Stimulated activated CD4-positive, alpha-beta T cell treated with anti-CD3 and anti-CD28 coated beads, Interleukin-15, amount 100 ng/mL, for 24 hours (primary cell): ENCODE data around the gene TUNAR.

Source experiments
- DNase-seq: peaks from one replicate; pipeline ENCODE4 v3.0.0-alpha.2; 2020

TUNAR gene

DNA sequence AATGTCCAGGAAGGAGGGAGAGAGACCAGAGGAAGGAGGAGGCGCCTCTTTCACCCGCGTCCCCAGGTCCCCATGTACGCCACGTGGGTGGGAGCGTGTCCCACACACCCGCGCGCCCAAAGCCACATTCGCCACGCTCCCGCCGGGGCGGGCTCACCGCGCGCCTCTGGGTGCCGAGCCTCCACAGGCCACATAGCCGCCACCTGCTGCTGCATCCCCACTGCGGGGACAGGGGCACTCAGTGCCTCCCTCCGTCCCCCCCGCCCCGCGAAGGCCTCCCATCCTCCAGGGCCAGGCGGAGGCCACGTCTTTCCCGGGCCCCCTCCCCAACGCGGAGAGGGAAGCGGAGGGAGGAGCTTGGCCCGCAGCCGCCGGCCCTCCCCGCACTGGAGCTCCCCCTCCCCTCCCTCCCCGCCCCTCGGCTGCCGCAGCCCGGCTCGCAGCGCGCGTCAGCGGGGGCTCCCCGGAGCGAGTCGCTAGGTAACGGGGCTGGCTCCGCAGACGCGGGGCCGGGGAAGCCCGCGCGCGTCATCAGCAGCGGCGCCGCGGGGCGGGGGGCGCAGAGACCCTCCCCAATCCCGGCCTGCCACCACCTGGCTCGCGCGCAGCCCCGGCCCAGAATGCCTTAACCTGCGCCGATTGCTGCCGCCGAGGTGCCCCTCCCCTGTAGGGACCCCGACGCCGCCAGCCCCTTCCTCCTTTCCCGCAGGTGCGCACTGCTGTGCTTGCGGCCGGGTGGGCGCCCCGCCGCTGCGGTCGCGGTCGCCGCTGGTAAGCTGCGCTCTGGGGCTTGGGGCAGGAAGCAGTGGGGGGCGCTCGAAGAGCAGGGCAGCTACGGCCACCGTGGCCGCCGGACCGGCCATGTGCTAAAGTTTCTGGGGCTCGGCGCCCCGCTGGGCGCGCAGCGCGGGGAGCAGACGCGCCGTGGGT is 536 bp upstream of the TUNAR start:
- DNase-seq = no peak

DNA sequence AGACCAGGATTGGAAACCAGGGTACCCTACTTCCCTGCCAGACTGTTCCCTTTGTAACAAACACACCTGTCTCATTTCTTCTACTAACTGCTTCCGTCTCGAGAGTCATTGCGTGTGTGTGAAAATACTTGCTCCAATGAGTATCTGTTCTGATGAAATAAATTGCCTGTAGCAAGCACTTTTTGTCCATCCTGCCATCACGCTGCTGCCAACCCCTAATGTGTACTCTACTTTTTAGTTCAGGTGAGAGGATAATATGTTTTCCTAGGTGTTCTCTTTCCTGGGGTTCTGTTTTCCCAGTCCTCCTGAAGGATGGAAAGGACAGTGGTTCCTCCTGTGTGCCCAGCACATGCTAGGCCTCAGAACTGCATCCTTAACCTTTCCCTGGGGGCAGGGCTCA is 1.0 kb downstream of the TUNAR start:
- DNase-seq = no peak

DNA sequence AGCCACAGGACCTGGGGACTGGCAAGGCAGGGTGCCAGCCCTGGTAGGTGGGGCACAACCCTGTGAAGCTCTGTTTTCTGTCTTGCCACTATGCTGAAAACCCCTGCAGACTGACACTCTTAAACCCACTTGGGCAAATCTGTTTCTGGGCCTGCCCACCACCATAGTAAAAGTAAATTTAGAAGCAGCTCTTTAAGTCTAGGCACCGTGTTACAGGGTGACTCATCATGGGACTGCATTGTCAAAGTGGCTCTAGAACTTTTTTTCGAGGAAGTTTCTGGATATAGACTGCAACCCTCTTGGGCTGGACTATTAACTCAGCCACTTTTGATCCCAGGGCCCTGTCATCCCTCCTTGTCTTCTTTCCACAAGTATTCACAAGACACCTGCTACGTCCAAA is 7.7 kb downstream of the TUNAR start:
- no peak for DNase-seq

DNA sequence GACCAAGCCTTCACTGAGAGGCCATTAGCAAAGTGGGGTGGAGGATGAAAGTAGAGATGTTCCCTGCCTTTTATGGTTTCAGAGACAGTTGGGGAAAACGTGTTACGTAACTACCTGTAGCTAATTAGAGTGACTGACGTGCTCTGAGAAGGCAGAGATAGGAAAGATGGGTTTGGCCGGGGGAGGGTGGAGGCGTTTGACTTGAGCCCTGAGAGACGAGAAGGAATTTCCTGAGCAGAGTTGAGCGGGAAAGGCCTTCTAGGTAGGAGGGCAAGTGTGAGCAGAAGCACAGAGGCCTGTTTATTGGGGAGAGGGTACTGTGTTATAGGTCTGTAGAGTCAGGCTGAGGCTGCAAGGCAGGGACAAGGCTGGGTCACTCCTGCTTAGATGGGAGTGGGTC is 8.6 kb downstream of the TUNAR start:
- no peak for DNase-seq

DNA sequence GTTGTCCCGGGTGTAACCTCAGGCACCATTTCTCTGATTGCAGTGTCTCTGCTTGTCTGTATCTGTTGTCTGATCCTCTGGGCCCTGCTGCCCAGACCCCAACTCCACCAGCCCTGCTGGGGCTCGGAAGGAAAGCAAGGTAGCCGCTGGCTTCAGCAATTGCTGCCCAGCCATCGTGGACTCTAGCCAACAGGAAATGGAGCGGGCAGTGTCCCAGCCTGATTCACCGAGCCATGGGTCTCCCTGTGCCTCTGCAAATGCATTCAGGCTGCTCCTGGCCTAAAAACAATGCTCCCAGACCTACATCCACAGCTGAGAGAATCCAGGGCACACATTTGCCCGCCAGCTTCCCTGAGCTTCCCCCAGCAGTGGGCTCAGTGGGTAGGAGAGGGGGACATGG is 9.2 kb downstream of the TUNAR start:
- no peak for DNase-seq

DNA sequence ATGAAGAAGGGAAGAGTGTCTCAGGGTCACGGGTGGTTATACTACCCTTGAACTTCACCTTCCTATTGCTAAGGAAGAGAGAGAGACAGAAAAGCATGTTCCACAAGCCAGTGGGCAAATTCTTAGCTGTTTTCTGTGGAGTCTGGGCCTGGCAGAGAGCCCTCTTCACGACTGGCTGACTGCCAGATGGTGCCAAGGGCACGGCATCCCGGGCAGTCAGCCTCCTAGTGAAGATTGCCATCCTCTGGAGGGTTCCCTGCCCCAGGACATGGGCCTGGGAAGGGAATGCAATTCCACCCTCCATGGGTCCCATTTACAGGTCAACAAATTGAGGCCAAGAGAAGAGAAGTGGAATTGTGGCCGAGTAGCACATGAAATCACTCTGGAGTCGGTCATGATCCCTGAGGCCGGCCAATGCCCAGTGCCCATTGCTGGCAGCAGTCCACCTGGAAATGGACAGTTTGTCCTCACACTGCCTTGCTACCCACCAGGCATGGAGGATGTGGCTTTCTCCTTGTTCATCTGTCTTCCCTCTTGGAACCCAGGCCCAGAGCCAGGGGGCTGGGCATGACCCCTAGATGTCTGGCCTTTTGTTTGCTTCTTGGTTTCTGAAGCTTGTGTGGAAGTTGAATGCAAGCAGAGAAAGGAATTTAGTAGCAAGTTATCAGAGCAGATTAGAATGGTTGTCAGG is 9.9 kb downstream of the TUNAR start:
- no peak for DNase-seq

DNA sequence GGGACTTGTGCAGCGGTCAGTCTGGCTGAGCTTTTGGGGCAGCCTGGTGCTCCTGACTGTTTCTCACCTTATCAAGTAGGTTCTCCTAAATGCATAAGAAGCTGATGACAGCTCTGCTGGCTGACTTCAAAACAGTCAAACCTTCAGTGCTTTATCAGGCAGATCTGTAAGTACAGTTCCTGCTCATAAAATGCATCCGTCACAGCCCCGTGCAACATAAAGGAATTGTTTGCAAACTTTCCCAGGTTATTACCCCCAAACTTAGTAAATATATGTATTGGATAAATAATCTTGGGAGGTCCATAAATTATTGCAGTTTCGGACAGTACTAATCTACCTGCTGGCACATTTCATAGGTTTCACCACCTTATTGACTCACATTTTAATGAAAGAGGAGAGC is 10.7 kb downstream of the TUNAR start:
- no peak for DNase-seq

DNA sequence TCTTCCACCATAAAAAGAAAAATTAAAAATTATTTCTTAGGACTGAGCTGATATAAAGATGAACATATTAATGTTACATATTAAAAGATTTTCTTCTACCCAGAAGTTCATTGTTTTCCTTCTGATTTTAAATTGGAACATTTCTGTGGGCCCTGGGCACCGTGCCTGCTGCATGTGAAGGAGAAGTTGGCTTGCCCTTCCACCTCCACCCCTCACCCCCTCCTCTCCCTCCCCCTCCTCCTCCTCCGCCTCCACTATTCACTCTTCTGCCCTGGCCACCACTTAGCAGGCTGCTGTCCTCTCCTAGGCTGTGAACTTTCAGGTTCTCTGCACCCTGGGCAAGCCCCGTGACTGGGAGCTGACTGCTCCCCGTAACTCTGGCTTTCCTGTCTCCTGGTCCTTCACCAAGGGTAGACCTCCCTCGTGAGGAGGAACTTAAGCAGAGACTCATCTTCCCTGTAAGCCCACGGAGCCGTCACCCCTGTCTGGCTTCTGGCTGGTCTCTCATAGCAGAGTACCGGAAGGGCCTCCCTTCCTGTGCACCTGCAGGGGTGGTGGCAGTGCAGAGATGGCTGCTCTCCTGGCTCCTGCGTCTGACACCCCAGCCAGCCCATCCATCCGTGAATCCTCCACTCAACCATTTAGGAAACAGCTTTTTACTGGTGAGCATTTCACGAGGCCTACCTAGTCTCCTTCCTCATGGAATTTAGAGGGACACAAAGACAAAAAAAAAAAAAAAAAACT is 12.8 kb downstream of the TUNAR start:
- no peak for DNase-seq

DNA sequence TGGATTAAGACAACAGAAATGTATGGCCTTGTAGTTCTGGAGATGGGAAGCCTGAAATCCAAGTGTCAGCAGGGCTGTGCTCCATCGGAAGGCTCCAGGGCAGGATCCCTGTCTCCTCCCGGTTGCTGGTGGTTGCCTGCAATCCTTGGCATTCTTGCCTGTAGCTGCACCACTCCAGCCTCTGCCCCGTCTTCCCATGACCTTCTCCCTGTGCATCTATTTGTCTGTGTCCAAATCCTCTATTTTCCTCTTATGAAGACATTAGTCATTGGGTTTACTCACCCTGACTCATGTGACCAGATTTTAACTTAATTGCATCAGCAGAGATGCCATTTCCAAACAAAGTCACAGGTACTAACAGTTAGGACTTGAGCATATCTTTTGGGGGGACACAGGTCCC is 15.1 kb downstream of the TUNAR start:
- no peak for DNase-seq

DNA sequence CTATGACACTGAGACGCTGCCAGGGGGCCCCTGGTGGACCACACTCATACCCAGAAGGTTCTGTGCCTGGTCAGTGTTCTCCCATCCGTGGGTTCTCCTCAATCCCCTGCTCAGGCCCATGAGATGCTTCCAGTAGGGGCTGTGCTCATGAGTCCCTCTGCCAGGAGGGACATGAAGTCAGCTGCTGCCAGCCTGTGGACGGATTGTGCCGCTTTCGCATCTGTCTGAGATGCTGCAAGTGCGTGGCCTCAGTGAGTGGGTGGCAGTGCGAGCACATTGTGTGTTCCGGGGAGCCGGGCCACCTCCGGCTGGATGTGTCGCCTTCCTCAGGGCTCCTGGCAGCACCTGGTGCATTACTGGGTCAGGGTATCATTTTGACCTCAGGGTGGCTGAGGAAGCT is 15.5 kb downstream of the TUNAR start:
- DNase-seq = no peak

DNA sequence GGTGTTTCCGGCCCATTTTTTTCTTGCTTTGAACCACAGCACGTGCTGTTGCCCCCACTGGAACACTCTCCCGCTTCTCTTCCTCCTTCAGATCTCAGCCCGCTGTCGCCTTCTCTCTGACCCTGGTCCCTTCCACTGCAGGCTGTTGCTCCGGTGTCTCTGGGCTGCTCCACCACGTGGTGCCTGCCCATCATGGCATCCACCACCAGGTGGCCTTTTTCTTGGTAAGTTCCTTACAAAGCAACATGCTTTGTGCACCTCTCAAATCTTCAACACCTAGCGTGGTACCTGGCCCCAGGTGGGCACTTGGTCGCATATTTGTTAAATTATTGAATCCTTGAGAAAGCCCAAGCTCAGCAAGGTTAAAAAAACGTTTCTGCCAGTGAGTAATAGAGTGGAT is 19.1 kb downstream of the TUNAR start:
- peak; percentile 45 for DNase-seq

DNA sequence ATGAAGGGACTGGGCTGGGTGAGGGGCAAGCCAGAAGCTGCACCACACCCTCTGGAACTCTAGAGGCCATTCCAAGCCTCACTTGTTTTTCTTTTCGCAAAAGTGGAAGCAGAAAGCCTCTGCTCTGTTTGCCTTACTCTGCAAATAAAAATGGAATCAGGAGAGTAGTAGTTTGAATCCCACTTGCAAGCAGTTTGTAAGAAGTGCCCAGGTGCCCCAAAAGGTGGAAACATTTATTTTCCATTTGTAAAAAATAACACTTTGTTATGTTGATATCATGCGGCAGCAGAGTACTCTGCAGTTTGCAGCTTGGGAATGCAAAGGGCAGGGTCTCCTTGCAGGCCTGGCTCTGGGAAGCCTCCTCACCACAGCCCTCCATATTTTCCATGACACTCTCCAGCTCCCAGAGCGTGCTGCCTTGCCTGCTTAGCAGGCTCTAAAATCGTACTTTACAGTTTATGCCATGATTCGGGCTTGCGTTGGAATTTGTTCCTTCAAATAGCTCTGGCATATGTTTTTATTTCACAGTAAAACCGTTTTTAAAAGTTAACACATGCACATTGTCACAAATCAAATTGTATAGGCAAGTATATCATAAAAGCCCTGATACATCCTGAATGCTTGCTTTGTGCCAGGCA is 20.0 kb downstream of the TUNAR start:
- DNase-seq = no peak

DNA sequence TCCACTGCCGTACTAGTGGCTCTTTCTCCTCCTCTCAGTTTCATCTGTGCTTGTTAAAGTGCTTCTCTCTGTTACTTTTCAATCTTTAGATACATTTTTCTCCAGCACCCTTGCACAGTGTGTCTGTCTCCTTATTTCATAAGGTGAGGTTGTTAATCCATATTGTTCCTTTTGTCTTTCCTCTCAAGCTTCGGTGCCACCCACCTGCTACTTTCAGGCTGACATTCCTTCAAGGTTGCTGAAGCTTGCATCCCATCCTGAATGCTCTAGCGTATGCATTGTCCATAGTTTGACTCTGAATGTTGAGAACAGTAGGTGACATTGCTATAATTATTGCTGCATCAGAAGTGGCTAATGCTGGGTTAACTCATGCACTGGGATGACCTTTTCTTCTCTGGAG is 20.6 kb downstream of the TUNAR start:
- no peak for DNase-seq

DNA sequence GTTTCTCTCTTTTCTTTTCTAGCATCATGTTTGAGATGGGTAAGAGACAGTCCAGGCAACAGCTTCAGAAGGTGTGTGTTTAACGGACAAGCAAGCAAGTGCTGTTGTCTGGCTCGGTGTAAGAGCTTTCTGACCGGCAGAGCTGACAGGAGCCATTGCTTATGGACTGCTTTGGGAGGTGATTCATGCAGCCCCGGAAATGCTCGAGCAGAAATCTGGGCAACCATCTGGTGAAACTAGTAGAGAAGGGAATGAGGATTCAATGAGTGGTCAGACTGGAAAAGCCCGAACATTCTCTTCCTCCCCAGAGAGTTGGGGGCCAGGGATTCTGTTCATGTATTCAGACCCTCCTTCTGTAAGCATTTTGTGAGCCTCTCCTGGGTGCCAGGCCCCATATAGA is 24.4 kb downstream of the TUNAR start:
- DNase-seq = no peak

DNA sequence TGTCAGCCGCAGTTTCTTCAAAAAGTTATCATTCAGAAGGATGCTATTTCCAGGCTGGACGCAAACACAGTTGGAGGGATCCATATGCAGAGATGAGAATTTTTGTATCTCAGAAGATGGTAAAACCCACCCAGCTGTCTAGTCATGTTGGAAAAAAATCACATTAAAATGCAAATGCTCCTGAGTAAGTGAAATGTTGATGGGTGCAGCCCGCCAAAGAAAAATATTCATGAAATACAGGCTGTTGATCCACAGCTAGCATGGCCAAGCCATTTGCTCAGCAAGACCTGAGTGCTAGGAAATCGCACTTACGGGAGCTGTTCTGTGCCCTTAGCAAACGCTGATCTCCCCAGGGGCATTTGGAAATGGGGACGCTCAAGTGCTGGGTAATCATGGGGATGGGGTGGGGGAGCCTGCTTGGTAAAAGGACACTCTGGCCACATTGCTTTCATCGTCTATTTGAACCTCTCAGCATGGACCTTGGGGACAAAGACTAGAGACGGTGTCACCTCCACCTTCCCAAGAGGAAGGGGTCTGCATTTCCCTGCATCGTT is 25.7 kb downstream of the TUNAR start:
- DNase-seq = no peak

DNA sequence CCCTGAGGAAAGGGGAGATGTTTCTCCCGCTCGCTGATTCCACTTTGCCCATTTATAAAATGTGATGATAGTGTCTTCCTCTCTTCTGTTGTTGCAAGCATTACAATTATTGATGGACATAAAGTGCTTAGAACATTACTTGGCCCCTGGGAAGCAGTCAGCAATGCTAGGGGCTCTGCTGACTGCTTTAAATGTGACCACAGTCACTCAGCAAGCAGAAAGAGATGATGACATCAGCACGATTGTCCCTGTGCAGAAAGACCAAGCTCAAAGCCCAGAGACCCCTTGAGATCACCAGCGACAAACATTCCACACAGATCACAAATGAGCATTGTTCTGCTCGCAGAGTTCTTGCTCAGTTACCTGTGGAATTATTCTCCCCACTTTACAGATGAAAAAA is 26.5 kb downstream of the TUNAR start:
- DNase-seq = no peak

DNA sequence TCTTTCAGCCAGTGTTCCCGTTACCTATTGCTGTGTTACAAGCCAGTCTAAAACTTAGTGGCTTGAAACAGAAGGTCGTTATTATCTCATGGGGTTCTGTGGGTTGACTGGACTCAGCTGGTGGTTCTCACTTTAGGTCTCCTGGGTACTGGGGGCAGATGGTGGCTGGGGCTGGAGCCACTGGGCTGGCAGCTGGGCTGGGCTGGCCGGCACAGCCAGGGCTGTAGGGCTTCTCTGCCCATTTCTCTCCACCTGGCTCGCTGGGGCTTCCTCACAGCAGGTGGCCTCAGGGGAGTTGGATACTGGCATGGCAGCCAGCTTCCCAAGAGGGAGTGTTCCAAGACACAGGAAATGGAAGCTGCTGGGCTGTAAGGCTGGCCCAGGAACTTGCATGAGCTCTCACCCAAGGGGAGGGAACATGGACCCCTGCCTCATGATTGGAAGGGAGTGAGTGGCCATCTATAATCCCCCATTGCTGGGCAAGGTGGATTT is 27.0 kb downstream of the TUNAR start:
- no peak for DNase-seq

DNA sequence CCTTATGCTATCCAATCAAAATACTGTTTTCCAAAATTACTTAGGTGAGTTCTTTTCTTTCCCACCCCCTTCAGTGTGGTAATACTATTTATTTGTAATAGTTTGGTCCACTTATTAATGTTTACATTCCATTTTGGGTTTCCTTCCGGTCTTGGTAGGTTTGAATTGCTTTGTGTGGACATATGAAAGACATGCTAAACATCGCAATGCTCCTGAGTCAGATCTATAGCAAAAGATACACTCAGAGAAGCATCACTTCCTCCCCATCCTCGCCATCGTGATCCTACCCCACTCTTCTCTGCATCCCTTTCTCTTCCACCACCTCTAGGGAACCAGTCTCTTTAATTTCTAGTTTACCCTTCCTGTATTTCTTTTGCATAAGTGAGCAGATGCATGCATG is 30.0 kb downstream of the TUNAR start:
- DNase-seq = no peak

DNA sequence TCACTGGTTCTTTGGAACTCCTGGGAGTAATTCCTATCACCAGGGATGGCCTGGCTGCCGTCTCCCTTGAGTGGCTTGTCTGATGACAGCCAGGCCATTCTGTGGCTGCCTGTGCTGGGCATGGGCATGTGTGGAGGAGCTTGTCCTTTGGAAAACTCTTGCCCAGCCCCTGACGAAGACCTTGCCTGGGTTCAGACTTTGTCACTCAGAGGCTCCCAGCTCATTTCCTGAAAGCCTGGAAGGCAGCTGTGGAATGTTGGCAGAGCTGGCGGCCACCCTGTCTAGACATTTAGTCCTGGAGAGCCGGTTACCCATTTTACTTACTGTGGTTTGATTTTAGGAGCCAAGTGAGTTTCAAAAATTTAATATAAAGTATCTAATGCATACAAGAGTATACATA is 34.0 kb downstream of the TUNAR start:
- DNase-seq = no peak

DNA sequence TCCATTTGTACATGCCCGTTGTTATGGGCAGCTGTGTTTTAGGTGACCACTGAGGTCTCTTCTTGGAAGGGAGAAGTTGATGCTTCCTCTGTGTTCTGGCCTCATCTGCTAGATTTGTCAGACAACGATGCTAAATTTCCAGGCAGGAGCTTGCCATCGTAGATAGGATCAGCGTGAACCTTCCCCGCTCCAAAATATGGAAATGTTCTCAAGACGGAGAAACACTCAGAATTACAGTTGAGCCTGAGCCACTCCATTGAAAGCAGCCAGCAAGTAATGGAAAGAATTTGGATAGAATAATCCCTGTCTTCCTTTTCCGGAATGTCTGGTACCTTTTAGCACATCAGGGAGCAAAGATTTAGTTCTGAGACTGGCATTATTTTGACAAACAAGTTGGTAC is 34.8 kb downstream of the TUNAR start:
- no peak for DNase-seq

DNA sequence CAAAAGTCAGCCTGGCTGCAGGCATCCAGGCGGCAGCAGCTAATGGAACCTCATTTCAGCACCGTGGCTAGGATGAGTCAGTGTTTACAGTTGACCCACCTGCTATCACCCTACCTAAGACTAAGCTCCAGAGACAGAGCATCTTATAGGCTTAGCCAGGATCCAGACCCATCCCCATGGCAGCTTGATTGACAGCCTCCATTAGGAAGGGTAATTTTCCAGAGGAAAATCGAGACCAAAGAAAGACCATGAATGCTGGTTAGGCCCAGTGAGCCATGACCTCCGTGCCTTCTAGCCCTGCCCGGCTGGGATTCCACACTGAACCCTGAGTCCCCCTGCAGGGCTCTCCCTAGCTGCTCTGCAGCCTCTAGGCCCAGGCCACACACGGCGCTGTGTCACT is 38.7 kb downstream of the TUNAR start:
- DNase-seq = no peak

DNA sequence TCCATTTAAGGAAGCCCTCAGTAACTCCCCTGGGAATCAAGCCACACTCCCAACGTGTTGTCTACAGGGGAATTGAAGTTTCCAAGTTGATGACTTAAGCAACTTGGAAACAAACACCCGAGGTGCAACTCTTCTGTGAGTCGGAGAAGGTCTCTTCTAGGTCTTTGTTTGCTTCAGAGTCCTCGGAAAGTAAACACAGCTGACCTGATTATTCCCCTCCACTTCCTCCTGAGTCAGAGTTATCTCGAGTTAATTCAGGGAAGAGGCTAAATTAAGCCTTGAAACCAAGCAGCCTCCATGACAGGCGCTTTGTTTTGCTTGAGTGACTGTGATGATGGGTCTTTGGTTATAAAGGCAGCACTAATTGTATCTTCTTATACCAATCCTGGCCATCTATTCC is 41.8 kb downstream of the TUNAR start:
- DNase-seq = no peak
